DMS53 treated with DMSO at 0.1 percent for 48 hours (cell line): ENCODE measurements around the gene THEM5.
"Not testable (repeated sequence)": the region's sequence is repeated elsewhere in the genome, so short reads cannot be mapped to it uniquely, and the experiment has no call there.

Experiments
- DNase-seq: peaks from one replicate; lab custom pipeline; 2025; ENCODE audit not compliant: unreplicated experiment; lab: John Stamatoyannopoulos, UW

Gene THEM5

DNA sequence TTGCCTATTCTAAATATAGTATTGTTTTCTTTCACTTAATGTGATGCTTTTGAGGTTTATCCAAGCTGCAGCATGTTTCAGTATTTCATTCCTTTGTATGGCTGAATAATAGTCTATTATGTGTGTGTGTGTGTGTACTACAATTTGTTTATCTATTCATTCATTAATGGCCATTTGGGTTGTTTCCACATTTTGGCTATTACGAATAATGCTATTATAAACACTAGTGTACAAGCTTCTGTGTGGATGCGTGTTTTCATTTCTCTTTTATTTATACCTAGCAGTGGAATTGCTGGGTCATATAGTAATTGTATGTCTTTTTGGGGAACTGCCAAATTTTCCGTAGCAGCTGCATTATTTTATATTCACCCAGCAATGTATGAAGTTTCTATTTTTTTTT lies 15.0 kb upstream of the THEM5 start:
- no peak for DNase-seq

DNA sequence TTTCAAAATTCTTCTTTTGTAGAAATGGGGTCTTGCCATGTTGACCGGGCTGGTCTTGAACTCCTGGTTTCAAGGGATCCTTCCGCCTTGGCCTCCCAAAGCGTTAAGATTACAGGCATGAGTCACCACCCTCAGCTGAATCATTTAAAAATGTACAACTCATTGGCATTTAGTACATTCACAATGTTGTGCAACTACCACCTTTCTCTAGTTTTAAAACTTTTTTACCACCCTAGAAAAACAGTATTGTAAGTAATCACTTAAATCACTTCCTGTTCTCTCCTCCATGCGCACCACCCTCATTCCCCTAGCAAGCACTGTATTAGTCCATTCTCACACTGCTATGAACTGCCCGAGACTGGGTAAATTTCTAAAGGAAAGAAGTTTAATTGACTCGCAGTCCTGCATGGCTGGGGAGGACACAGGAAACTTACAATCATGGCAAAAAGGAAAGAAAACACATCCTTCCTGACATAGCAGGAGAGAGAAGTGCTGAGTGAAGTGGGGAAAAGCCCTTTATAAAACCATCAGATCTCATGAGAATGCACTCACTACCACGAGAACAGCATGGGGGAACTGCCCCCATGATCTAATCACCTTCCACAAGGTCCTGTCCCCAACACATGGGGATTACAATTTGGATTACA lies 14.4 kb upstream of the THEM5 start:
- DNase-seq, result no peak

DNA sequence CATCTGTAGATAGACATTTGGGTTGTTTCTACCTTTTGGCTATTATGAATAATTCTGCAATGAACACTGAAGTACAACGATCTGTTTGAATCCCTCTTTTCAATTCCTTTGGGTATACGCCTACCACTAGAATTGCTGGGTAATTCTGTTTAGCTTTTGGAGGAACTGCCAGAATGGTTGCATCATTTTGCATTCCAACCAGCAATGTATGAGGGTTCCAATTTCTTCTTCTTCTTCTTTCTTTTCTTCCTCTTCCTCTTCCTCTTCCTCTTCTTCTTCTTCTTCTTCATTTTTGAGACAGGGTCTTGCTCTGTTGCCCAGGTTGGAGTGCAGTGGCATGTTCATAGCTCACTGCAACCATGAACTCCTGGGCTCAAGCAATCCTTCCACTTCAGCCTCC lies 13.8 kb upstream of the THEM5 start:
- DNase-seq, result no peak

DNA sequence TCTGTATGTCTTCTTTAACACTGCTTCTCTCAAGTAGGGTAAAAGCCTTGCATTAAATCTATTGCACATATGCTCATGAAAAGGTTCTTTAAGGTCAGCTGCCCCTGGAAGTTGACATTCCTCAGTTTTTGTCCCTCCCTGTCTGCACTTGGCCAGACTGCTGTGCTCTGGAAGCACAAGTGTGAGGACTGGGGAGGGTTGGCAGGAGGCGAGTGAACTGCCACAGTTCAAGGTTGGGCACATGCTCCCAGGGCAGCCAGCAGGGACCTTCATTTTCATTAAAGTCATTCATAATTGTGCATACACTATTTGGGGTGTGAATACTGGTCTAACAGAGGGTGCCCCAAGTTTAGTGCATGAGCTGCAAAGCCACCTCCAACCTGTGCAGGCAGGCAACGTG lies 10.9 kb upstream of the THEM5 start:
- no peak for DNase-seq

DNA sequence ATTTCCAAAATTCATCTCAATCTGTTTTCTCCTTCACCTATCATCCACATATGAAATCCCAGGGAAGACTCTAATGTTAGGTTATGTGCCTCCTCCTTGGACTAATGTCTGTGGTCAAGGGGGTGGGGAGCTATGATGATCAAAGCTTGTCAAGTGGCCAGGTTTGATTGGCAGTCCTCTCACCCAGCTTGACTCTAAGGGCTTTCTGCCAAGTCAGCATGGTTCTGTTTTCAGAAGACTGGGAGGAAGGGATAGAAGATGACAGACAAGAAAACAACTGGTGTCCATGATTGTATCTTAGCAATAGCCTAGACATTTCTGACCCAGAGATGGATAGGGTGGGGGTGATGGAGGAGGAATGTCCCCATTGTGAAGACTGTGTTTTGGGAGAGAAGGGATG lies 9.1 kb upstream of the THEM5 start:
- DNase-seq, result no peak

DNA sequence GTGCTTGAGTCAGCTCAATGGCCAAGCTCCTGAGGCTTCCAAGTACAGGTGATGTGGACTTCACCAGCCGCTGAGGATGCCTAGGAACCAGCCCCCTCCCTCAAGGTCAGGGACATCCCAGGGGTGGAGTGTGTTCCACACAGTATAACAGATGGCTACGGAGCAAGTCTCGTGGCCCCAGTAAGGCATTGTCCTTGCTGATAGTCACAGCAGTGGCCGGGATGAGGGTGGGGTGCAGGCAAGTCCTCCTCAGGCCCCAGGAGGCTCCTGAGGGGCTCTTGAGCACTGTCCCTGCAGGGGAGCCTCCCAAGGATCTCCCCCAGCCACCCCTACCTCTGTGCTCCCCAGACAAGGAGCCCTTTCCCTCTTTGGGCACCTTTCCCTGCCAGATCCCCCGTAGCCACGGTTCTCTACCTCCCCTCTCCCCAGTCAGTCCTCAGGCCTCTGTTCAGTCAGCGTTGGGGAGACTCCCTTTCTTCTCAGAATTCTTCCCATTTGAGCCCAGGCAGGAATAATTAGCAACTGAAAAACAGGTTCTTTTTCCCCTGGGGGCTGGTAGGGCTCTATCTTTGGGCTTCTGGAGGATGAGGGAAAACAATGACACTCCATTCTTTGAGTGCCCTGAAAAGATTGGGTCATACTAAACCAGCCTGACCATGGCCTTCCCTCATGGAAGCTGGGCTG lies 7.1 kb upstream of the THEM5 start:
- DNase-seq, result no peak

DNA sequence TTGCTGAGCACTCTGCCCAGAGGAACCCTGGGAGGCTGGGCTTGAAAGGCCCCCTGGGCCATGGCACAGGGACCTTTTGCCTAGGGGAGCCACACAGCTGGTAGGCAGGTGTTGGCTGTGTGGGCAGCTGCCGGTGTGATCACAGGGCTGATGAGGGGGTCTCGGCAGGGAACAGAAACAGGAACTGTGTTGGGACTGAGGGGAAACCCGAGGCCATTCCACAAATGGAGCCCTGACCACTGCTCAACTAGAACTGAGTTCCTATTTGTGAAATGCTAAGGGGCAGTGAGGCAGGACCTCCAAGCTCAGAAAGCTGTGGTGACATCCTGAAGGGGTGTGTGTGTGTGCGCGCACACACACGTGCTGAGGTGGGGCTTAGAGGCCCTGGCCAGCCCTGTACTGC lies 6.4 kb upstream of the THEM5 start:
- DNase-seq, result no peak

DNA sequence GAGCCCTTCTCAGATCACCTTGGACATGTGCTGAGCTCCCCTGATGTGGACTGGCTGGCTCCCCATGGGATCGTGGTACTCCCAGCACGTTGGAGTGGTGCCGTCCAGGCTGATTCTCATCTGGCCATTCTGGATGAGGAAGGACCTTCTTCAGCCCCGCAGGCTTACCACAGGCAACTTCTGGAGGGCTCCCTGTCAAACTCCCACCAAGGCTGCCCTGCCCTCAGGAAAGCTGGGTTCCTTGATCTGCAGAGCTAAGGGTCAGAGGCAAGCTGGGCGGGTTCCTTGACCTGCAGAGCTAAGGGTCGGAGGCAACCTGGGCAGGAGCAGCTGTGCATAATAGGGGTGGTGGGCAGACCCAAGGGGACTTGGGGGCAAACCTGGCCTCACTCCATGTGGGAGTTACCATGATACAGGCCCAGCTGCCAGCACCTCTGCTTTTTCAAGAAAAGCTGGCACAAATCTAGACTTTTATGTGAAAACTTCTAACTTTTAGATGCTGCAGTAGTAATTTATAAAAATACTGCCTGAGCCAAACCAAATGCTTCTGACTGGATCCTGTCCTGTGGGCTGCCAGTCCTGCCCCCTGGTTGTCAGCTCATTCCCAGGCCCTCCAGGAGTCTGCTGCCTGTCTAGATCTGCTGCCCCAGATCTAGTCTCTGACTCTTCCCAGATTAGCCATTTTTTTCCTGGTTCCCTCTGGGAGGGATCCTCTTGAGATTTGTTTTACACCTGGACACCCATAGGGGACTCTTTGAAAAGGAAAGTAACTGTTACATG lies 5.6 kb upstream of the THEM5 start:
- DNase-seq, result no peak

DNA sequence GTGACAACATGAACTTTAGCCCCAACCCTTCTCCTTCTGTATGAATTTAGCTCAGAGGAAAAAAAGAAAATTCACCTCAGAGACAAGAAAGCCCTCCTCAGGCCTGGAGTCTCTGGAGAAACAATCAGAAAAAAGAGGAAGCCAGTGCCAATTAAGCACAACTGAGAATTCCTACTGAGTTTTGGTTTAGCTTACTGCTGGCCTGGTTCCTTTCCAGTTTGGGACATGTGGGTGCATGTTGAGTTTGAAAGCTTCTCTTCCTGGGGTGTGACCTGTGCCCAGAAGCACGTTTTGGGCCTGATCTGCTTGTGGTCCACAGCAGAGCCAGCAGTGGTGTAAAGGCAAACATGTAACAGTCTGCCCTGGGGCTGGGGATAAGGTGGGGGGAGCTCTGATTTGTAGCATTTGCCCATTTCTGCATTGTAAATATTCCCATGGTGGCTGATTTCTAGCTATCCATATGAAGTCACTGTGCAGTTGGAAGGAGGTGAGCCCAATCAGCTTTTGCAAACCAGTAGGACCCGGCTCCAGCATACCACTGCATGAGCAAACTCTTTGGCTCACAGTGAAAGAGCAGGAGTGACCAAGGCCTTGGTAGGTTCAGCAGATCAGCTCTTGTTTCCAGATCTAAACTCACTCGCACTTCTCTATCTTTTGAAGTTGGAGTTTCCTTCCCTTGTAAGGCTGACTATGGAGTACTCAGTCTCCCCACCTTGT lies 4.7 kb upstream of the THEM5 start:
- no peak for DNase-seq

DNA sequence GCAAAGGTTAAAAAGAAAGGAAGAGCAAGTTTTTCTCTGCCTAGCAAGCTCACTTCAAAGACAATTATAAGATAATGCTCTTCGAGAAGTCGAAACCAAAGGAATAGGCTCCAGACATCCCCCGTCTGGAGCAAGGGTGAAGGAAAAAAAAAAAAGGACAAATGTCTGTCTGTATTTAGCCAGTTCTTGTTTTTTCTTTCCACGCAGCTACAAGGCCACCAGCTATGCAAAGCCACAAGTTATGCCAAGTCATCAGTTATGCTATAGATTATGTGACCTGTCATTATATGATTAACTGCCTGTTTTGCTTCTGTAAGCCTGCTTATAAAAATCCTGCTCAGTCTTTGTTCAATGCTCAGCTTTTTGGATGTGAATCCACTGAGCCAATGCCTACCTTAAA lies 2.4 kb upstream of the THEM5 start:
- no peak for DNase-seq

DNA sequence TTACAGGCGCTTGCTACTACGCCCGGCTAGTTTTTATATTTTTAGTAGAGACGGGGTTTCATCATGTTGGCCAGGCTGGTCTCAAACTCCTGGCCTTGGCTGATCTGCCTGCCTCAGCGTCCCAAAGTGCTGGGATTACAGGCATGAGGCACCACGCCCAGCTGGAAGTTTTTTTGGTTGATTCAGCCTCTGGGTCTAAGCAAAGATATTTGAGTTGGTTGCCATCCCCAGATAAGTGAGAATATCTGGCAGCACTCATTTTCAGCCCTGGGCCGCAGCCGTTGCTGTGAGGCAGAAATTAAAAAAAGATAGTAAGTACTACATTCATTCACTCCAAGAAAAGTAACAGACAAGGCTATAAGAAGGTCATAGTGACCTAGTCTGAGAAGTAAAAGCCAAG lies 2.0 kb upstream of the THEM5 start:
- not testable (repeated sequence) for DNase-seq

DNA sequence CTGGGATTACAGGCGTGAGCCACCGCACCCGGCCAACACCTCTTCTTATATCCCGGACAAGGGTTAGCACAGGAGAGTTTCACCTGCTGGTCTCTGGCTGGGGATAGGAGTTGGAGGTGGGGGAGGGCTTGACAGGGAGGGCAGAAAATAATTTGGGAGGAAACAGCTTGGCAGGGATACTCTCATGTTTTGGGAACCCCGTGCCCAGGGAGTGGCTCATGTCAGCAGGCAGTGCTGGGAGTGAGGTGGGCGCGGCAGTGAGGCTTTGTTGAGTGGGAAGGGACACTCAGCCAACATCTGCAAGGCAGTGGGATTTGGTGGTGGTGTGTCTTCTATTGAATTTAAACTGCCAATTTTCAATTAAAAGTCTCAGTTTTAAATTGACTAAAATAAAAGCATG lies 1.1 kb upstream of the THEM5 start:
- no peak for DNase-seq

DNA sequence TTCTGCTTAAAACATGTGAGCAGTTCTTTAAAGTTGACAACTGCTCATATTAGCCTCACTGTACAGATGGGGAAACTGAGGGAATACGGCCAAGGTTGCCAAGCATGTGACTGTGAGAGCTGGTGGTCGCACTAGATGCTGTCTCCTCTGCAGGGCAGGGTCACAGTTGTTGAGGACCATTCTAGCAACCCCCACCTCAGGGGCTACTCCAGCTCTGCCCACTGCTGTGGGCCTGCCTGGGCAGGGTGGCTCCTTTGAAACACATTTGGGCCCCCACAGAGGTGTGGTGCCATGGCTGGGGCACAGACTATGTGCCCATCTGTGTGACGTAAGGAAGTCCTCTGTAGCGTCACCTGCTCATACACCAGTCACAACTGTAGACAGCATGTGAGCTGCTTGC lies 779 bp downstream of the THEM5 start:
- DNase-seq, result no peak

DNA sequence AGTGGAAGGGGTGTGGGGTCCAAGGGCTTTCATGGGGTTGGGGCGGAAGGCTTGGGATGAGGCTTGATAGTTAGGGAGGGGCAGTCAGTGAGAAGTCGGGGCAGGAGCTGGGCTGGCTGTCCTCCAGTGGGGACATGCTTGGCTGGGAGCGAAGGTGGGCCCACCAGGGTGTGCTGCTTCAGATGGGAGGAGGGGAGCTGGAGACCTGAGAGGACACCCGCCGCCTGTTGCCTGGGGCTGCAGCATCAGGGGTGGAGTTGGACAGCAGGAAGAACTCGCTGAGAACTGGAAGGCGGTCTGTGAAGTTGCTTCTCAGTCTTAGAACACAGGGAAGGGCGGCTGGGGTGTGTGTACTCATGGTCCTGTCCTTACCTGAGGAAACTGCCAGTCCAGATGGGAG lies 1.6 kb downstream of the THEM5 start:
- DNase-seq, result no peak

DNA sequence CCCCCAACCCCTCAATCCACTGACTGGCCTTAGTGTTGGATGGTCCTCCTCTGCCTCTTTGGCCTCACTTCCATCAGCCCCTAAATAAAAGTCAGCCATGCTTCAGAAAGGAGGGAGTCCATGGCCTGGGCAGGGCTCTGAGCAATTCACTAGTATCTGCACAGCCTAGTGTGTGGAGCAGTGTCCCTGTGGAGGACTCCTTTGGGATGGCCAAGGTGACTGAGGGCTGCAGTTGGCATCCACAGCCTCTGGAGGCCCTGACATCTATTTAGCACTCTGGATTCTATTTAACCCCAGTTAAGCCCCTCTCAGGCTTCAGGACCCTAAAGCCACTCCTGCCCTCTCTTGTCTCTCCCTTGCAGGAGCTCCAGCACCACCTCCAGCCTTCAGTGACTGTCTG lies 3.6 kb downstream of the THEM5 start:
- DNase-seq, result no peak

DNA sequence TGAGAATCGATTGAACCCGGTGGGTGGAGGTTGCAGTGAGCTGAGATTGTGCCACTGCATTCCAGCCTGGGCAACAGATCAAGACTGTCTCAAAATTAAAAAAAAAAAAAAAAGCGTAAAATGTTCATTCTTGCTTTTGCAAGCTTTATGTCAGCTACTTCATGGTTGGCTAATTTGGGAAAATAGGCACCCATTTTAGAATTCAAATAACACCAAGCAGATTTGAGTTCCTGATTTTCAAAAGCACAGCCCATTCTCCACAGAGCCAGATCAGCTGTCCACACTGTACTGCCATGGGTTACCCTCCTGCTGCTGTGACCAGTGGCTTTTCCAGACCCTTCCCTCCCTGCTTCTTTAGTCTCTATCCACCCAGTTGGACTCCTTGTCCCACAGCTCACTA lies 4.4 kb downstream of the THEM5 start:
- DNase-seq, result no peak

DNA sequence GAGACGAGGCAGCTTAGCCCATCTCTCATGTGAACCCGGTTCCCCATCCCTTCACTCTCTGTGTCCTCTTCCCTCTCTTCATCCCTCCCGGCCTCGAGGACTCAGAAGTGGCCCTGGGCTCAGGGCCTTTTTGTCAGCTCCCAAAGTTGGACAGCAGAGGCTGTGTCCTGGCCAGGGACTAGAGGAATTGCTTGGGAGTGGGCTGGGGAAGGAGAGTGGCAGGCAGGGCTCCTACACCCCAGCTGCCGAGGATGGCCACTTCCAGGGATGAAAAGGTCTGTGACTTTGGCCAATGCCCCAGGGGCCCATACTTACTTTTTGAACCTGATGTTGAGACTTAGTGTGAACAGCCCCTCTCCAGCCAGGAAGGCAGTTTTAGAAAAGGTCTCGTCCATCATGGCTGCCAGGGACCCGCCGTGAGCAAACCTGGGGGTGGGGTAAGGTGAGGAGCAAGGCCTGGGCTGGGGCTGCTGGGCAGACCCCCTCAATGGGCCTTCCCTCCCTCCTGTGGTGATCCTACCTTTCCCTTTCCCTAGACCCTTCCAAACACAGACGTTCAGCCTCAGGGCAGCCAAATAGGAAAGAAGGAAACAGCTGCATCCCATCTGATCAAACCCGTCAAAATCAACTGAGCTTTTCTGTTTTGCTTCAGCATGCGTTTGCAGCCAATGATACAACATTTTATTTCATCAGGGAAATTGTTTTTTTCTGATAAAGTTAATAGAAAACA lies 5.5 kb downstream of the THEM5 start:
- no peak for DNase-seq

DNA sequence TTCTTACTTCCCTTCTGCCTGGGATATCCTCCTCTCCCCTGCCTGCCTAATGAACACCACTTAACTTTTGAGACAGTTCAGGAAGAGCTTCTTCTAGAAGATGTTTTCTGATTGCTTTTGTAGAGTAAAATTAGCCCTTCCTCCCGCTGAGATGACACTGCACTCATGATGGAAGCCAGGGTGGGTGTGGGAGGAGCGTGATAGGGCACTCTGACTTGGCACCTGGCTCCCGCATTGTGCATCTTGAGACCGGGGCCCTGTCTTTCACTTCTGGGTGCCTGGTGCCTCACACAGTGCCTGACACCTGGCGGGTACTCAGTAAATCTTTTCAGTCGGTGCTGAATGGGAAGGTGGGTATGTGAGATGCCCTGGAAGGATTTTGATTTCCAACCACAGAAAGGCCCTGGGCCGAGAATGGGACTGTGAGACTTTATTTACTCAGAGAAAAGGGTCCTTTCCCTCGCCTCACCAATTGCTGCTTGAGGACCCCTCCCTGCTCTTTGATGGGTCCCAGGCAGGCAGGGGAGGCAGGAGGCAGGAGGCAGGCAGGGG lies 6.8 kb downstream of the THEM5 start:
- no peak for DNase-seq

DNA sequence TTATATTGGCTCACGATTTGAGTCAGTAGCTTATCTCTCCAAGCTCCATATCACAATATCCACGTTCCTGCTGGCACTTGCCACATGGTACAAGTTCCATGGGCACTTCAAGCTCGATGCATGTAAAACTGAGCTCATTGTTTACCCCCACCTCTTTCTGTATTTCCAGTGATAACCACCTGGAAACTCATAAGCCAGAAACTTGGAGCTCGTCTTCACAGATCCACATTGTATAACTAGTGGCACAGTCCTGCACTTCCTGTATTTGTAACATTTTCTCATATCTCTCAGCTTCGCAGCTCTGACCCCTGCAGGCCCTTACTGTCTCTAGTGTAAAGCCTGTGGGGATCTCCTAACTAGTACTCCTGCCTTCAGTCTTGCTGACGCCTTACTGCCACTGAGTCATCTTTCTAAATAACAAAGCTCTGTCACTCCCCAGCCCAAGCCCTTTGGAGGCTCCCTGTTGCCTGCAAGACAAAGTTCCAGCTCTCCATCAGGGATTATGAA lies 7.4 kb downstream of the THEM5 start:
- DNase-seq, result no peak

DNA sequence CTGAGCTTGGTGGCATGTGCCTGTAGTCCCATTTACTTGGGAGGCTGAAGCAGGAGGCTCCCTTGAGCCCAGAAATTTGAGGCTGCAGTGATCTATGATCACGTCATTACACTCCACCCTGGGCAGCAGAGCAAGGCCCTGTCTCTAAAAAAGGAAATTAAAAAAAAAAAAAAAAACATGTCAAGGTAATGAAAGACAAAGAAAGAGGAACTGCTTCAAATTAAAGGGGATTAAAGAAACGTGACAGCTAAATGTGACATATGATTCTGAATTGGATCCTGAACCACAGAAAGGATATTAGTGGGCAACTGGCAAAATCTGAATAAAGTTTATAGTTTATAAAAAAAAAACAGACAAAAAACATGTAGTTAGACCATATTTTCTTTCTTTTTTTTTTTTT lies 10.1 kb downstream of the THEM5 start:
- no peak for DNase-seq

DNA sequence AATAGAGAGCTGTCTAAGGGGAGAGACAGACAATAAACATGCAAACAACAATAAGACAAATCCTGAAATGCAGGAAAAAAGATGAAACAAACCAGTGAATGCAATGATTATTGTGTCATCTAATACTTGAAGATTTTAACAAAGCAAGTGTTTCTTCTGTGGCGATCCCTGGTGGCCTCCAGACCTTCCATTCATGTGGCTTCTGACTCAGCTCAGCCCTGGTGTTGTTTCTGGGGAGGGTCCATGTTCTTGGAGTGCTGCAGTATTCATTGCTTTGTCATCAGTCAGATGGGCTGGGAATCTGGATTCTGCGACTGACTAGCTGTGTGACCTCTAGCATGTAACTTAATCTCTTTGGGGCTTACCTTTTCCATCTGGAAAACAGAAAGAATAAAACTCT lies 12.4 kb downstream of the THEM5 start:
- no peak for DNase-seq
